Loucy (cell line): ENCODE measurements around the gene TBC1D22A.

Experiments
- EZH2phosphoT487 ChIP-seq: fragments of 200-600 bp; IDR thresholded peaks from 2 replicates; pipeline ENCODE4 v1.6.1; 2018; ENCODE audit warnings: antibody characterized with exemption, mild to moderate bottlenecking, moderate library complexity, borderline replicate concordance
- TF ChIP-seq, protein P1 (sequence below): fragments of 200-600 bp; sonication (generic); conservative IDR thresholded peaks from 2 replicates; pipeline ENCODE4 v1.5.1; 2014; ENCODE audit warnings: mild to moderate bottlenecking, antibody characterized with exemption, low read length

DNA sequence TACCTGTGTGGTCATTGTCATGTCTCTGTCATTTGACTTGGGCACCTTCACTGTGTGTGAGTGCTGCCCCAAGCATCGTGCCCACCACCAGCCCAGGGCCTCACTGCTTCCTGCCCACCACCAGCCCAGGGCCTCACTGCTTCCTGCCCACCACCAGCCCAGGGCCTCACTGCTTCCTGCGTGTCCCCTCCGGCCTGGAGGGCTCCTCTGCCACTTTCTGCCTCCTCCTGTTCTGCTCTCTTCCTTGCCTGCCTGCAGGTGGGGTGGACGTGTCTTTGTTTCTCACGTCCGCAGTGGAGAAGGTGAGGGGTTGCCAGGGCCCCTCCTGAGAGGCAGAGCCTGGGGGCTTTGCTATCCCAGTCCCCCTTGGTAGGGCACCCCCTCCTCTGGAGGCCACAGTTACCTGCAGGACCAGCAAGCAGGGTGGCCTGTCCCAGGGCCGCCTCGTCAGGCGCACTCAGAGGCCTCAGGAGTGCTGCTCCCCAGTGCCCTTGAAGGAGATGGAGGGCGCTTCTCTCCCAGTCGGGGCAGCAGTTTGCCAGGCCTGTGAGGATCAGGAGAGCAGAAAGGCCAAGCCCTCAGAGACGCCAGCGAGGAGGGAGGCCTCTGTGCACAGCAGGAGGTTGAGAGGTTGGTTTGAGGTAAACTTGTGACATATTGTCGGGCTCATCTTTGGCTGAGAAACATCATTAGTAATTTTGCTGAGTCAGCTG is 290.7 kb downstream of the TBC1D22A start:
- TF ChIP-seq, protein P1, sequence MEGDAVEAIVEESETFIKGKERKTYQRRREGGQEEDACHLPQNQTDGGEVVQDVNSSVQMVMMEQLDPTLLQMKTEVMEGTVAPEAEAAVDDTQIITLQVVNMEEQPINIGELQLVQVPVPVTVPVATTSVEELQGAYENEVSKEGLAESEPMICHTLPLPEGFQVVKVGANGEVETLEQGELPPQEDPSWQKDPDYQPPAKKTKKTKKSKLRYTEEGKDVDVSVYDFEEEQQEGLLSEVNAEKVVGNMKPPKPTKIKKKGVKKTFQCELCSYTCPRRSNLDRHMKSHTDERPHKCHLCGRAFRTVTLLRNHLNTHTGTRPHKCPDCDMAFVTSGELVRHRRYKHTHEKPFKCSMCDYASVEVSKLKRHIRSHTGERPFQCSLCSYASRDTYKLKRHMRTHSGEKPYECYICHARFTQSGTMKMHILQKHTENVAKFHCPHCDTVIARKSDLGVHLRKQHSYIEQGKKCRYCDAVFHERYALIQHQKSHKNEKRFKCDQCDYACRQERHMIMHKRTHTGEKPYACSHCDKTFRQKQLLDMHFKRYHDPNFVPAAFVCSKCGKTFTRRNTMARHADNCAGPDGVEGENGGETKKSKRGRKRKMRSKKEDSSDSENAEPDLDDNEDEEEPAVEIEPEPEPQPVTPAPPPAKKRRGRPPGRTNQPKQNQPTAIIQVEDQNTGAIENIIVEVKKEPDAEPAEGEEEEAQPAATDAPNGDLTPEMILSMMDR = no peak
- no peak for TF ChIP-seq EZH2phosphoT487
